Left lobe of liver (tissue), 2 donors: ENCODE results near the gene CAPN13. TPM values are rescaled to one million over a fixed set of nuclear protein-coding genes. Genes with fewer than 3 reads are reported as not detected.

Source experiments
- ATAC-seq: fragments of 200-7000 bp; cut with Tn5 transposase; one replicate; pipeline ENCODE4 v1.9.1; 2020; ENCODE audit warnings: mild to moderate bottlenecking, moderate library complexity
- DNase-seq: peaks from one replicate; pipeline ENCODE4 v3.0.0-alpha.2; 2020; ENCODE audit warnings: low spot score
- total RNA-seq: library from RNA; stranded (reverse); gene quantifications from one replicate; pipeline ENCODE4 v1.2.1, GENCODE V29; 2021
- donor health status: DM: no; HTN: no; CAD: no; lungs with moderate emphysema.
- donor health status: DM: no; HTN: yes; CAD: no.

CAPN13 gene, protein sequence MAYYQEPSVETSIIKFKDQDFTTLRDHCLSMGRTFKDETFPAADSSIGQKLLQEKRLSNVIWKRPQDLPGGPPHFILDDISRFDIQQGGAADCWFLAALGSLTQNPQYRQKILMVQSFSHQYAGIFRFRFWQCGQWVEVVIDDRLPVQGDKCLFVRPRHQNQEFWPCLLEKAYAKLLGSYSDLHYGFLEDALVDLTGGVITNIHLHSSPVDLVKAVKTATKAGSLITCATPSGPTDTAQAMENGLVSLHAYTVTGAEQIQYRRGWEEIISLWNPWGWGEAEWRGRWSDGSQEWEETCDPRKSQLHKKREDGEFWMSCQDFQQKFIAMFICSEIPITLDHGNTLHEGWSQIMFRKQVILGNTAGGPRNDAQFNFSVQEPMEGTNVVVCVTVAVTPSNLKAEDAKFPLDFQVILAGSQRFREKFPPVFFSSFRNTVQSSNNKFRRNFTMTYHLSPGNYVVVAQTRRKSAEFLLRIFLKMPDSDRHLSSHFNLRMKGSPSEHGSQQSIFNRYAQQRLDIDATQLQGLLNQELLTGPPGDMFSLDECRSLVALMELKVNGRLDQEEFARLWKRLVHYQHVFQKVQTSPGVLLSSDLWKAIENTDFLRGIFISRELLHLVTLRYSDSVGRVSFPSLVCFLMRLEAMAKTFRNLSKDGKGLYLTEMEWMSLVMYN
- total RNA-seq: 0.08 TPM

DNA sequence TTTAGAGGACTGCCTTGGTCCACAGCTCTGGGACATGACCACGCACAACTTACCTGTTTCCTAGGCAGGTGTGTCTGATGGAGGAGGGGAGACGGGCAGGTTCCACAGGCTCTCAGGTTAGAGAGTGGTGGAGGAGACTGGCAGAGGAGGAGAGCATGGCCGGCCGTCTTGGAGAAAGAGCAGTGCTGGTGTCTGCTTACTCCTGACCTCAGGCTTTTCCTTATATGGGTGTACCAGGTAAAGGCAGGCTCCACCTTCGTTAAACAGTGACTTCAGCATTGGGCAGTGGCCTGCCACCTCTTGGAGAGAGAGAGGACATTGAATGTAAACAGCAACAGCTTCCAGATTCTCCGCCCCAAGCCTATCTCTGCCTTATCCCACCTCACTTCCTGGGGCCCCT, at the start of gene CAPN13:
Gene CAPN13 (minus strand): TSS at position 198 of the 400 bp plus-strand sequence. CDS start 20,121 bp downstream, outside the sequence.
- ATAC-seq: peak; percentile 57
- no peak for DNase-seq

DNA sequence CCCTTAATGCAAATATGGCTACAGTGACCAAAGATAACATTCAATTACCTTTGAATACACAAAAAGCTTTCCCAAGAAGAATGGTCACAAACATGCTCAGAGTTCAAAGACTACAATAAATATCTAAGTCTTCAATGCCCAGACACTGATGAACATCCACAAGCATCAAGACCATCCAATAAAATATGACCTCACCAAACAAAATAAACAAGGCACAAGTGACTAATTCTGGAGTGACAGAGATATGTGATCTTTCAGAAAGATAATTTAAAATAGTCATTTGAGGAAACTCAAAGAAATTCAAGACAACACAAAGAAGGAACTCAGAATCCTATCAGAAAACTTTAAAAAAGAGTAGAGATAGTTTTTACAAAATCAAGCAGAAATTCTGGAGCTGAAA, 40.6 kb upstream of the CAPN13 start:
- DNase-seq (no peak), ATAC-seq (no peak)

DNA sequence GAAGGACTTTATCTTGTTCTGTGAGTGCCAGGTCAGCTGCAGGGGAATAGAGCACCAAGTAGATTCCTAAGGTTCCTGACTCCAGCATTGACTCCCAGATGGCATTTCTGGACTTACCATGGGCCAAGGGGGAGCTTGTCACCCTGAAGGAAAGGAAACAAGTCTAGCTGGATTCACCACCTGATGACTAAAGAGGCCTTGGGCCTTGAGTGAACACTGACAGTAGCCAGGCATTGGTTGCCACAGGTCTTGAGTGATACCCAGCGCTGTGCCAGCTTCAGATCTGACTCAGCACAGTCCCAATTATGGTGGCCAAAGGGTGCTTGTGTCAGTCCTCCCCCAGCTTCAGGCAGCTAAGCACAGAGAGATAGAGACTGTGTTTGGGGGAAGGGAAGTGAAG, 40.1 kb upstream of the CAPN13 start:
- no peak for DNase-seq
- no peak for ATAC-seq

DNA sequence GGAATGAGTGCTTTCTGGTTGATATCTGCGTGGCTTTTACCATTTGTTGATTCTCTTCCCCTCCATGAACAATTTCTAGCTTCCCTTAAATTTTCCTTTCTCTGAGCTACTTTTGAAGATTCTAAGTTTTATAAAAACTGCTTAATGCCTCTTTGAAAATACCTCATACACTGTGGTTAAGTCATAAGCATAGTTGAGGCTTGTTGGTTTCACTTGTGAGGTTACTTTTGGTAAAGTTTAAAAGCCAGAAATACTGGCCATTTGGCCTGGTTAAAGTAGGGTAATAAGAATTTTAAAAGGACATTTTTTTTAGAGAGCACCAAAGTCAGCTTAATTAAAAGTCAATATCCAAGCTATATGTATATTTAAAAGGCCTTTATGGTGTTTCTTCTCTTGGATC, 21.3 kb upstream of the CAPN13 start:
- DNase-seq: no peak
- no peak for ATAC-seq

DNA sequence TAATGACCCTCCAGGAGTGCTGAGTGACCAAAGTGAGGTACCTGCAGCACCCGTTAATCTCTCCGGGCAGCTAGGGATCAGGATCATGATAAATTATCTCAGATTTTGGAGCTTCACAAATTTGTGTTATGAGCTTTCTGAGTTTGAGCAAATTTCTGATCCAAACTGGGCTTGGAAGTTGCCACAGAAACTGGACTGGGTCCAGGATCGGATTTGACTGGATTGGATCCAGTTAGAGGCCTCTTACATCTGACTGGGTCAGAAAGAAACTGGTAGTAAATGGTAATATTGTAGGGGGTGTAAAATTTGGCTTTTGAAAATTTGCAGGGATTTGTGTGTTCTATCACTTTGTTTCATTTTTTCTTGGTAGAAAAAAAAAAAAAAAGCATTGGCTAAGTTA, 19.7 kb upstream of the CAPN13 start:
- ATAC-seq (peak; percentile 68), DNase-seq (peak; percentile 75)

DNA sequence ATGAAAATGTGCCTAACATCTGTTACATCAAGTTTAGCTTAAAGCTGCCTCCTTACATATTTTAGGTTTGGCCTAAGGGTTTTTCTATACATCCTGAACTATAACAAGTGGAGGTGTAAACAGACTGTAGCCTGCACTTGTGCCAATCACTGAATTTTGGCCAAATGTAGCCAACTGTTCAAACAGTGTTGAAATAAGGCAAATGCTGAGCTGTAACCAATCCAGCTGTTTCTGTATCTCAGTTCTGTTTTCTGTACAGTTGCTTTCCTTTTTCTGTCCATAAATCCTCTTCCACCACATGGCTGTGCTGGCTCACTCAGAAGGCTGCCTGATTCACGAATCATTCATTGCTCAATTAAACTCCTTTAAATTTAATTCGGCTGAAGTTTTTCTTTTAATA, 19.2 kb upstream of the CAPN13 start:
- peak; percentile 85 for ATAC-seq
- peak; percentile 64 for DNase-seq

DNA sequence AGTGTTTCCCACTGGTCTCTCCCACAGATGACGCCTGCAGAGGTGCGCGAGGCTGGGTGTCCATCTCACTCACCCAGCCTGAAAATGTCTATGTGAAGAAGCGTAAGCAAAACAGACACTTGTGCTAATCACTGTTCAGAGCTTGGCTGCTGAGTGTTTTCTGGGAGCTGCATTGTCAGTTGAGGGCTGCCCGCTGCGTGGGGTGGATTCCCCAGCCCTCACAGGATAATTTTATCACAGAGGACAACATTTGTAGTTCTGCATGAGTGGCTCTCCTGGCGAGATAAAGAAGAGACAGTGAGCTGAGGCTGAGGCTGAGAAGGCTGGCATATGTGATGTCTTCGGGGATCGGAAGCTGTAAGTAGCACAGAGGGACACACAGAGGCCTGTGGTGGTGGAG, 16.2 kb upstream of the CAPN13 start:
- DNase-seq: no peak

DNA sequence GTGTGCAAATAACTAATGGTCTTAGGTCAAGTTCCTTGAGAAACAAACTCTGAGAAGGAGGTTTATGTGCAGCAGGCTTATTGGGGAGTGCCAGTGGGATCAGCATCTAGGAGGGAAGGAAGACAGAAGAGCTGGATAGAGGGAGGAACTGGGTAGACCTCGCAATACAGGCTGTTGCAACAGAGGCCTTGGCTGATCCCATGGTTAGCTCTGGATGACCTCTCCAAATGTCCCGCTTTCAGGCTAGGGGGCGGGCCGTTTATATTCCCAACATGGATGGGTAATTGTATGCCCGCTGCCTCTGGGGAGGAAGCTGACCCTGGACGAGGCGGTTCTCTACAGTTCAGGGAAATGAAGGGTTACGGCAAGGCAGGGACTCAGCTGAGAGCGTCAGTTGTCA, 14.7 kb upstream of the CAPN13 start:
- DNase-seq: peak; percentile 65
- peak; percentile 90 for ATAC-seq

More for the DNA sequence above, 16.2 kb upstream of the CAPN13 start:
- no peak for ATAC-seq

DNA sequence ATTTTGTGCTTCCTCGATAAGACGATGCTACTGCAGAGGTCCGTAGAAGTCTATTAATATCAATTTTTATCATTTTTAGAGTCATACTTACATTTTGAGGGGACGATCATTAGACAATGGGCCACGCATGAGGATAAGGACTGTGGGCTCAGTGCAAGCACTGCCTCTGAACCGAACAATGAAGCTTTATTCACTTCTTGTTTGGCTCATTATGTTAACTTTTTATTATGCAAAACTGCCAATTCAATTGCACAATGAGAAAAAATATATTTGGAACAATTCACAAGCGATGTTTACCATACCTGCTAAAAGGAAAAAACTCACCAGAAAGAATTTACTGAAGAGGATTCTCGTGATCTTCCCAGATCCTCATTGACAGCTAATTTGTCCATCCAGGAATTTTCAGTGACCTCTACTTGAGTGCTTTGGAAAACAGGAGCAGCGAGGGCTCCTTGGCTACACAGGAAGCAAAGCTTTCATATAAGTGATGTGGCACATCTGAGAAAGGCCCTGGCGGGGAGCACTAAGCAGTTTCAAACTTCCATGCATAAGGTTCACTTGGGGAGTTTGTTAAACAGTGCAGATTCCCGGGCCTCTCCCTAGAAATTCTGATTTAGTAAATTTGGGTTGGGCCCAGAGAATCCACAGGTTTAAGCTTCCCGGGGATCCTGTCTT, 13.3 kb upstream of the CAPN13 start:
- no peak for DNase-seq

DNA sequence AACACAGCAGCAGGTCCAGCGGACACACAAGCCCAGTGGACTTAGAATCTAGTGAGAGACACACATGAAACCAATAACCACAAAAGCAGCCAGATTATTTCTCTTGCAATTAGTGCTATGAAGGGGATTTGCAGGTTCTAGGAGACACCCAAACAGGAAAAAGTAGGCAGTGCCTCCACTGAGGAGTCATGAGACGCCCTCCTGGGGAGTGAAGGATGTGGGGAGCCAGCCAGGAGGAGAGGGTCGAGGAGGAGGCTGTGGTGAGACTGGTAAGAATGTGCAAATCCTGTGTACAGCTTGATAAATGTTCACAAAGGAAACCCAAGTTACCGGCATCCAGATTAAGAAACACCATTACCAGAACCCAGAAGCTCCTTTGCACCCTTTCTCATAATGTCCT, 2.7 kb upstream of the CAPN13 start:
- no peak for ATAC-seq
- DNase-seq: no peak

More for the DNA sequence above, 13.3 kb upstream of the CAPN13 start:
- ATAC-seq: no peak

DNA sequence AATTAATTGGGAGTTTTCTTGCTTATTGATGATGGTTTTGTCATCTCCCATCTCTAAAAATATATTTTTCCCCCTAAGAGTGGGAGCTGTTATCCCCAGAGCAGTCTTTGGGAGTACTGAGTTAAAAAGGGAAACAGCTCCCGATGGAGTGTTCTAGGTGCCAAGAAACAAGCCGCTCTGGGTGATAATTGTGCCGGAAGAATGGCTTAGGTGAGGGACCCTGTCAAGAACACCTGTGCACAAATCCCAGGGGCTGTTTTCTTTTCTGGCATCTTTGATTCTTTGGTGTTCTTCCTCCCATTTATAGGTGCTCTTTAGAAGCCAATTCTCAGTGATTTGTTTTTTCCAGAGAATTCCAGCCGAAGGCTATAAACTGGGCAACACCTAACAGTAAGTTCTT, 1.4 kb upstream of the CAPN13 start:
- ATAC-seq: no peak
- no peak for DNase-seq

DNA sequence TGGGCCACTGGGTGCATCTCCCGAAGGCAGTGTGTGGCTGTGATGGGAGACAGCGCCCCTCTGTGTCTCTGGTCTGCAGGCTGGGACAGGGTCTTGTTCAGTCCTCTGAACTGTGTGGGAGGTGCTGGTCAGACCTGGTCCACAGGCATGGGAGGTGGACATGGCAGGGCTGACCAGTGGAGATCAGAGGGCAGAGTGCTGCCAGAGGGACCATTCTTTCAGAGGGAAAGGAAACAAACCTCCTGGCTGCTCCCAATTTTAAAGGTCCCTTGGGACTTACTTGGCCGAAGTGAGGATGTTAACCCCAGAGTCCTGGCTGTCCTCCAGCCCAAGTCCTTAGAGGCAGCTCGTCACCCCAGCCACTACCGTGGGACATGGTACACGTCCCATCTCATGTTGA, 4.0 kb downstream of the CAPN13 start:
- DNase-seq (no peak), ATAC-seq (no peak)

DNA sequence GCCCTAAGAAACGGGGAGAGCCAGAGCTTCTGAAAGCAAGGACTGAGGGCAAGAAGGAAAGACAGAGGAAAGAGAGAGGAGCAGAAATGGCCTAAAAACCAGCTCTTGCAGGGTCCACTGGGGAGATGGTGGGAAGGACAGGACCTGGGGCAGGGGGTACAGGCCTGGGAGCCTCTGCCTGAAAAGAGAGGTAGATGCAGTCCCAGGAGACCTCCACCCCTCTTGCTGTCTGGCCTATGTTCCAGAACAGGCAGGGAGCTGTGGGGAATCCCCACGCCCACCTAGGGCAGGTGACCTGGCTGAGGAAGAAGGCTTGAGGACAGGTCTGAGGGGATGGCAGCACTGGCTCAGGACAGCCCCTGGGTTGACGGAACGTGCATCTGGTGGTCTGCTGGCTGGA, 4.6 kb downstream of the CAPN13 start:
- no peak for ATAC-seq

DNA sequence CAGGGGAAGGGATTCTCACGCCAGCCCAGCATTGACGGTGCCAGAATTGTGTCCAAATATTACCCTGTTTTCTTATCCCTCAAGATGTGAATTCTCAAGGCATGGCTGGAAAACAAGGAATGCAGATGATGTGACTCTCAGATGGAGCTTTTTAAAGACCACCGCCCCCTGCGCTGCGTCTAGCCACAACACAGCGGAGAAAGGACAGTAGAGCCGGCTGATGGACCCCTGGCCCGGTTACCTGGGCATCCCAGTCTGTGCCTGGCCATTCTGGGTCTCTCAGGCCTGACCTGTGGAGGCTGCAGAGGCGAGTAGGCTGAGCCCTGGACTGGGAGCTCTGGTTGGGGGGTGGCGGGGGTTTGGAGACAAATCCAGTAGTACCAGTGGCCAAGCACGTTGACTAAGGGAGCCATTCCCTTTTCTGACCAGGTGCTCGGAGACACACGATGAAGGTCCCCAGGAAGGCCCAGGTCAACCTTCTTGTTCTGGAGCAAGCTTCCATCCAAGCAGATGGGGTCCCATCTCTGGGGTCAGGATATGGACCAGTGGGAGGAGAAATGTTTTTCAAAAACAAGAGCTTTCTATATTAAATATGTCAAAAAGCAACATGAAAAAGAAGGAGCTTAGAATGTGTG, 5.3 kb downstream of the CAPN13 start:
- ATAC-seq (no peak), DNase-seq (no peak)

More for the DNA sequence above, 4.6 kb downstream of the CAPN13 start:
- no peak for DNase-seq

DNA sequence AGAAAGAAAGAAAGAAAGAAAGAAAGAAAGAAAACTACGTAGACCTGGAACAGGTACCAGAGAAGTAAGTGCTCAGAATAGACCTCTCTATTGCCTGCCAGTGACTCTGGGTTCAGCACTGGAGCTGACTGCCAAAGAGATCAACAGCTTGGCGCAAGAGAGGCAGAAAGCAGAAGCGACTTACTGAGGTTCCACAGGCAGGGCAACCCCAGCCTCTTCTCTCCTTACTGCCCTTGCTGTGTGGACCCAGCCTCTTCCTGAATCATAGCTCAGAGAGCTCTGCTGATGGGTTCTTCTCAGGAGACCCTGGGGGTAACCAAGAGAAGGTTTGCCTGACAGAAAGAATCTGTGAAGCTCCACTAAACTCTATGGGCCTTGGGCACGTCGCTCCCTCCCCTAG, 7.1 kb downstream of the CAPN13 start:
- no peak for DNase-seq
- ATAC-seq: no peak

DNA sequence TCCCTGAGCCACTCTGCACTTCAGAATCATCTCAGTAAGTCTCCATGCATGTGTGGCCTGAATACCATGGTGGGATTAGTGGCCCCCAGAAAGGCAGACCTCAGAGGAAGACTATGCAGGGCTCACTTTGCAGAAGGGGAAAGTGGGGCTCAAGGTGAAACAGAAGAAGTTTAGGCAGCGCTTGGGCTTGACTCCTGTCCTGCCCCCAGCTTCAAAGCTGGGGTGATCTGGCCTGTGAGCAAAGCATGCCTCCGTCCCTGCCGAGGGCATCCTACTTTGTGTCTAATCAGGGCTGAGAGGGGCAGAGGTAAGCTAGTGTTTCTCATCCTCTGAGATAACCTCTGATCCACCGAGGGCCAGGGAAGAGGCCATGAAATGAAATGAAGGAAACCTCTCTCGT, 7.9 kb downstream of the CAPN13 start:
- ATAC-seq (no peak), DNase-seq (no peak)

DNA sequence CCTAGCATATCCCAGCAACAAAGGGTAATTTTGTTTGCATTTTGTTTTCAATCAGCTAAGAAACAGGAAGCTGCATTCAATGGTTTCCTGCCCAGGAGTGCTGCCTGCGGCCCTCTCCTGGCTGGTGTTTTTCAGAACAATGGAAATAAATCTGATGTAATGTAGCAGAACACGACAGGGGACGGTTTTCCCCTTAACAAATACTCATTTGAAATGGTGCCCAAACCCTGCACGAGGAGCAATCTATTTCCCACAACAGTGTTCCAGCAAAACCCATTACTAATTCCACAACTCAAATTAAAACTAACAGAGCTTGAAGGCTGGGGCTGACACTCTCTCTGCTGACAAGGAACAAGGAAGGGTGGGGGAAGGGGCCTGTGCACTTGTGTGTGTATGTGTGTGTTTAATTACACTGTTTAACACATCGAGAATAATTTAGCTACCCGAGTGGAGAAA, 8.7 kb downstream of the CAPN13 start:
- no peak for DNase-seq
- ATAC-seq: no peak

DNA sequence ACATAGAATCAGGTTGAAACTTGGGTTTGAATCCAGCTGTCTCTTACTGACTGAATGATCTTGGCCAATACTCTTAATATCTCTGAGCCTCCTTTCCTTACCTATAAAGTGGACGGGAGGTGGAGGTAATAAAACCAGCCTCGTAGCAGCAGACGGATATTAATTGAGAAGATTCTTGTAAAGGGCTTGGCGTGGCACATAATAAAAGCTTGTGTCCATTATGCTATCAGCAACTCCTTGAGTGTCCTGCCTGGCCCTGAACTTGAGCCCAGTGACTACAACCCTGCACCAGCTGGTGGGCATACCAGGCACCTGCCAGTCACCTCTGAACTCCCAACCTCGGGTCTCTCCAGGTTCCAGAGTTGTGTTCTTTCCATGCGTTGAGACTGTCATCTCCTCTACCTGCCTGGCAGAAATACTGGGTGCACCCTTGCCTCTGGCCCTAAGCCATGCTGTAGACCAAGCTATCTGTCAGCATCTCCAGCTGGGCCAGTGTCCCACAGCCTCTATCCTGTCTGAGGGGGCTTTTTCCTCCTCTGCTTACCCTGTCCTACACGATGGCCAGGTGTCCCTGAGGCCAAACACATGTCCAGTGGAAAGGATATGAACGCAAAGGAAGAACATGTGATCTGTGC, 9.7 kb downstream of the CAPN13 start:
- ATAC-seq: no peak

DNA sequence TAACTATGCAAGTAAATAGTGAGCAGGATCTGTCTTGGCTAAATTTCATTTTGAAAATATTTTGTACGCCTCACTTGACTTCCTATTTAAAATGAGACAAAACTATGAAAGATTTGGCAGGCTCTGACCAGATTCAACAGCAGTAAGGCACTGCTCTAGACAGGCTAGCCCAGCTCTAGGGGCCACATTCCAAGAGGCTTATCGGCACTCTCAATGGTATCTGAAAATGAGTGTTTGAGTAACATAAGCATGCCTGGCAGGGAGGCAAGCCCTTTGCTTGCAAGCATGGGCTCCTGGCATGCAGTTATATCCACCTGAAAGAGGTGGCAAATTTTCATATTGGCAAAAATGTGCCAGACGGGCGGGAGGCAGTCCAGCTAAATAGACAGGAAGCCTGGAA, 10.5 kb downstream of the CAPN13 start:
- no peak for ATAC-seq
- DNase-seq: no peak

More for the DNA sequence above, 9.7 kb downstream of the CAPN13 start:
- DNase-seq: no peak

DNA sequence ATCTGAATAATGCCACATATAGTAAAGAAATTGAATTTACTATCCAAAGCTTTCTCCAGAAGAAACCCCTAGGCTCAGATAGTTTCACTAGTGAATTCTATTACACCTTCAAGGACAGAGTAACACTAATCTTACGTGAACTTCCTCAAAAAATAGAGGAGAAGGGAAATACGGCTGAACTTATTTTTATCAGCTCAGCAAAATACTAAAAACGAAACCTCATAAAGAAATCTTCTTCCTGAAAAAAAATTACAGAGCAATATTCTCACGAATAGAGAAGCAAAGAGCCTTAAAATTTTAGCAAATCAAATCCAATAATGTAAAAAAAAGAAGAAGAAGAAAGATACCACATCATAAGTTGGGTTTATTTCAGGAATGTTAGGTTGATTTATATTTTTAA, 14.7 kb downstream of the CAPN13 start:
- ATAC-seq (no peak), DNase-seq (no peak)

DNA sequence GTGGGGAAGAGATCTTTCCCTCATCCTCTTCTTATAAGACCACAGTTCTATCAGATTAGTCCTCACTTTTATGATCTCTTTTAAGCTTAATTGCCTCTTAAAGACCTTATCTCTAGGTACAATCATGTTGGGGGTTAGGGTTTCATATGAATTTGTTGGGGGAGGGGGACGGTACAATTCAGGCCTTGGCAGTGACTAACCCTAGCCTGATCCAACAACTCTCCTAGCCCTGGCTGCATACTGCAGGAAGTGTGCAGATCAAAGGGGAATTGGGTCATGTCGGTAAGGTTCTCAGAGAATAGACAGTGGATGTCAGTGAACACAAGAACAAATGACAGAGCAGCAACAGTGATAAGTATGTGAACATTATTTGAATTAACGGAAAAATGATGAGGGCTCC, 16.4 kb downstream of the CAPN13 start:
- DNase-seq: no peak

More for the DNA sequence above, 16.4 kb downstream of the CAPN13 start:
- ATAC-seq: no peak
